Gastroesophageal sphincter (tissue), 4 donors: ENCODE measurements around the gene MAP7. TPM values are rescaled to one million over a fixed set of nuclear protein-coding genes. Genes with fewer than 3 reads are reported as not detected.

Experiments used
- ATAC-seq: fragments of 150-250 bp; one replicate; pipeline ENCODE4 v1.9.1; 2016; ENCODE audit warnings: mild to moderate bottlenecking, moderate library complexity
- H3K27ac ChIP-seq, 4 donors: fragments of 200-600 bp; sonication (generic) in 3 of 4; 1 replicate in 3 of 4; 2 replicates in 1 of 4; pipeline ENCODE4 v1.5.1; 2016 to 2019
- H3K27me3 ChIP-seq: fragments of 200-600 bp; sonication (generic); one replicate; pipeline ENCODE4 v1.5.1; 2019
- H3K36me3 ChIP-seq, 2 donors: fragments of 200-600 bp; sonication (generic); one replicate each; pipeline ENCODE4 v1.5.1; 2019; ENCODE audit warnings: control low read depth in 1 of 2
- H3K4me1 ChIP-seq, 3 donors: fragments of 200-600 bp; sonication (generic); 1 replicate in 2 of 3; 2 replicates in 1 of 3; pipeline ENCODE4 v1.5.1; 2016 to 2019; ENCODE audit warnings: control low read depth in 2 of 3
- H3K4me3 ChIP-seq, 2 donors: fragments of 200-600 bp; sonication (generic); one replicate each; pipeline ENCODE4 v1.5.1; 2019; ENCODE audit warnings: mild to moderate bottlenecking in 1 of 2, moderate library complexity in 1 of 2
- H3K9me3 ChIP-seq, 3 donors: fragments of 200-600 bp; sonication (generic); one replicate each; pipeline ENCODE4 v1.5.1; 2017 to 2019; ENCODE audit warnings: control low read depth in 2 of 3
- CTCF ChIP-seq, 4 experiments: fragments of 200-600 bp in 2 of 4; fragments of 450-650 bp in 2 of 4; sonication (generic) in 1 of 4; IDR thresholded peaks; one replicate each; pipeline ENCODE4 v1.5.1; 2017 to 2019; ENCODE audit warnings: antibody characterized with exemption in 4 of 4, mild to moderate bottlenecking in 2 of 4, moderate library complexity in 2 of 4
- EP300 ChIP-seq: sonication (generic); formaldehyde crosslinking; IDR thresholded peaks from one replicate; pipeline ENCODE4 v1.6.1; 2017; ENCODE audit warnings: antibody characterized with exemption, mild to moderate bottlenecking
- POLR2A ChIP-seq, 2 donors: fragments of 450-650 bp; IDR thresholded peaks; one replicate each; pipeline ENCODE4 v1.6.1; 2017; ENCODE audit warnings: antibody characterized with exemption in 2 of 2, mild to moderate bottlenecking in 2 of 2, moderate library complexity in 1 of 2
- POLR2AphosphoS5 ChIP-seq: sonication (generic); formaldehyde crosslinking; IDR thresholded peaks from one replicate; pipeline ENCODE4 v1.6.1; 2017; ENCODE audit warnings: antibody characterized with exemption
- WGBS, 2 donors: methylation state at CpG; one replicate each; pipeline ENCODE4 v1.1.5; 2018; ENCODE audit warnings: low coverage in 1 of 2; 5-methylcytosine and 5-hydroxymethylcytosine counted together
- total RNA-seq, 4 donors: library from RNA; depleted of rRNA; stranded (reverse); fragments of >200 nt; gene quantifications; one replicate each; pipeline ENCODE4 v1.1.0, GENCODE V29; 2016

MAP7 gene
- total RNA-seq, 4 donors from 2014 or later = 1.1 to 6.7 (median 4.3) TPM

DNA sequence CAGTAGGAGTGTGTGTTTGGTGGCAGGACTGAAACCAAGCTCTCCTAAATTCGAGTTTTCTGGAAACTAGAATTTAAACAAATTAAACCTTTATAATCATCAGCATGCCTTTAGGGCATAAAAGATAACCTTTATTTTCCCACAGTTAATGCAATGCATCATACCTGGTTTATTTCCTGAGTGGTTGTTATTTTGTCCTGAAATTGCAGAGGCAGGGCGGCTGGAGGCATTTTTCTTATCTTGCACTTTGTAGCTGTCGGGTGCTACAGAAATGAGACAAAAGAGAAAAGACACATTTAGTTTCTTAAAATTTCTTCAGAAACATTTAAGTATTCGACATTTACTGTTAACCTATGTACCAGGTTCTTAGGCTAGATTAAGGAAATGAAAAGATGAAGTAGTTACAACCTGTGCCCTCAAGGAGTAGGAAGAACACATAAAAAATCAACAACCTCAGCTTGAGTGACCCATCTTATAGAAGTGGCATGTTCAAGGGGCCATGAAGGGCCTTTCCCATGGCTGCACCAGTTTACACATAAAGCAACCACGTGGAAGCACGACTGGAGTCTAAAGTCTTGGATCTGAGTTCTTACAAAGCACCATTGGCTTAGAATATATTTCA, 128.6 kb downstream of the MAP7 start:
- no peak overlapping the region for H3K4me3 ChIP-seq
- H3K27me3 ChIP-seq = no peaks in the 10 kb centered on the region
- no peaks in the 10 kb centered on the region for H3K4me1 ChIP-seq
- no peaks in the 10 kb centered on the region for H3K36me3 ChIP-seq
- ATAC-seq = no peak
- H3K27ac ChIP-seq = no peak overlapping the region
- no peaks in the 10 kb centered on the region for H3K9me3 ChIP-seq
- TF ChIP-seq POLR2A (IDR thresholded peaks at IDR 0.05) (no peak), EP300 (no peak), POLR2AphosphoS5 (no peak), CTCF (IDR thresholded peaks at IDR 0.05) (no peak)
- 78 to 87% methylated on average over 6 of the region's 6 CpGs for WGBS, 2 donors

- H3K9me3 ChIP-seq = no peaks in the 10 kb centered on the region
- no peak for TF ChIP-seq EP300
- TF ChIP-seq POLR2A (IDR thresholded peaks at IDR 0.05) = no peak
- TF ChIP-seq POLR2AphosphoS5 = no peak
- TF ChIP-seq CTCF (IDR thresholded peaks at IDR 0.05) = no peak
- no peak for ATAC-seq
- WGBS, 2 donors = 55 to 79% methylated on average over 2 to 3 of the region's 3 CpGs
- no peaks in the 10 kb centered on the region for H3K27me3 ChIP-seq
- H3K4me3 ChIP-seq = no peak overlapping the region
- no peaks in the 10 kb centered on the region for H3K36me3 ChIP-seq
- H3K4me1 ChIP-seq = no peaks in the 10 kb centered on the region
- H3K27ac ChIP-seq = no peak overlapping the region
Observed at GRCh38 chr6:136420853-136421252, 129.4 kb downstream of the MAP7 start.

GRCh38 chr6:136415351-136416007, 134.7 kb downstream of the MAP7 start:
- WGBS, 2 donors = 87 to 97% methylated on average over 5 of the region's 5 CpGs
- ATAC-seq = no peak
- Histone ChIP-seq H3K4me1 (no peaks in the 10 kb centered on the region), H3K36me3 (no peaks in the 10 kb centered on the region), H3K9me3 (no peaks in the 10 kb centered on the region), H3K27ac (no peak overlapping the region), H3K27me3 (no peaks in the 10 kb centered on the region), H3K4me3 (no peak overlapping the region)
- TF ChIP-seq POLR2AphosphoS5 = no peak
- no peak for TF ChIP-seq EP300
- TF ChIP-seq CTCF (IDR thresholded peaks at IDR 0.05) = no peak

- WGBS, 2 donors = 92 to 94% methylated on average over 3 of the region's 3 CpGs
- H3K27ac ChIP-seq = no peak overlapping the region
- TF ChIP-seq CTCF (IDR thresholded peaks at IDR 0.05) (no peak), POLR2AphosphoS5 (no peak), POLR2A (IDR thresholded peaks at IDR 0.05) (no peak), EP300 (no peak)
- no peak for ATAC-seq
- H3K9me3 ChIP-seq = no peaks in the 10 kb centered on the region
- no peaks in the 10 kb centered on the region for H3K4me1 ChIP-seq
- no peaks in the 10 kb centered on the region for H3K27me3 ChIP-seq
- no peaks in the 10 kb centered on the region for H3K36me3 ChIP-seq
- H3K4me3 ChIP-seq = no peak overlapping the region
Observed at GRCh38 chr6:136412410-136412809, 137.8 kb downstream of the MAP7 start.
